ENCODE results near the gene NPSR1. TPM values are rescaled to one million over a fixed set of nuclear protein-coding genes. Genes with fewer than 3 reads are reported as not detected.
"Not testable (repeated sequence)": the region's sequence is repeated elsewhere in the genome, so short reads cannot be mapped to it uniquely, and the experiment has no call there.

The NPSR1 gene
- total RNA-seq, 1 donor from 2014 or later: not detected

DNA sequence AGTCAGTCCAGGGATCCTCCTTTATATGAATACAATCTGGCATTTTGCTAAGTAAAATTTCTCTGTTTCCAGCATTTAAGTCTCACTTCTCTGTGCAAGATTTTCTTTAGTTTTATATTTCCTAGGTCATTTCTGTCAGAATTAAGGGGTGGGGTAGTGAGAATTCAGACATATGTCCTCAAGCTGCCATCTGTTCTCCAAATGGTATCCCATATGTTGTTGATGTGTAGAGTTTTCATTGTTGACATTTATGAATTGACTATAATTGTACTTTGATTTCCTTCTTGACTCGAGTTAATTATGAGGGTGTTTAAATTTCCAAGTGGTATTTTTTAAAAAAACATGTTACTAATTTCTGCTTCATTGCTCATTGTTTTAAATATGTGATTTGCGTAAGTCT is 148.8 kb downstream of the NPSR1 start:
- Histone ChIP-seq H3K4me2 (ENCODE audit: low read length) (no peak overlapping the region), H3K36me3 (ENCODE audit: insufficient read depth, low read length) (no peaks in the 10 kb centered on the region), H3K9me3 (ENCODE audit: insufficient read depth, low read depth, low read length) (no peaks in the 10 kb centered on the region), H3K9ac (ENCODE audit: low read length) (no peak overlapping the region), H3K79me2 (ENCODE audit: insufficient read depth, low read length) (no peaks in the 10 kb centered on the region), H3K4me3 (ENCODE audit: insufficient read depth, low read depth, low read length) (no peak overlapping the region), H4K20me1 (ENCODE audit: insufficient read depth, low read length) (no peaks in the 10 kb centered on the region), H3K4me1 (ENCODE audit: insufficient read depth, low read length) (no peaks in the 10 kb centered on the region), H2AFZ (ENCODE audit: low read depth, low read length) (no peak overlapping the region), H3K27me3 (ENCODE audit: insufficient read depth, low read length) (no peaks in the 10 kb centered on the region), H3K27ac (ENCODE audit: low read depth, low read length) (no peak overlapping the region)
- Mint-ChIP-seq H3K27me3 (ENCODE audit: low read depth, unreplicated experiment) (no peaks in the 10 kb centered on the region), H3K36me3 (ENCODE audit: low read depth, unreplicated experiment) (no peaks in the 10 kb centered on the region), H3K4me3 (ENCODE audit: unreplicated experiment) (no peak overlapping the region), H3K27ac (ENCODE audit: unreplicated experiment) (no peak overlapping the region), H3K4me1 (ENCODE audit: low read depth, unreplicated experiment) (no peaks in the 10 kb centered on the region), H3K9me3 (ENCODE audit: unreplicated experiment) (peaks cover 1% of the 10 kb centered on the region)
- DNase-seq (ENCODE audit: low read depth) (no peak), FAIRE-seq (no peak)
- no peak for TF ChIP-seq EZH2 (IDR thresholded peaks at IDR 0.05; ENCODE audit: insufficient read depth, low read length)
- TF ChIP-seq, protein P1, sequence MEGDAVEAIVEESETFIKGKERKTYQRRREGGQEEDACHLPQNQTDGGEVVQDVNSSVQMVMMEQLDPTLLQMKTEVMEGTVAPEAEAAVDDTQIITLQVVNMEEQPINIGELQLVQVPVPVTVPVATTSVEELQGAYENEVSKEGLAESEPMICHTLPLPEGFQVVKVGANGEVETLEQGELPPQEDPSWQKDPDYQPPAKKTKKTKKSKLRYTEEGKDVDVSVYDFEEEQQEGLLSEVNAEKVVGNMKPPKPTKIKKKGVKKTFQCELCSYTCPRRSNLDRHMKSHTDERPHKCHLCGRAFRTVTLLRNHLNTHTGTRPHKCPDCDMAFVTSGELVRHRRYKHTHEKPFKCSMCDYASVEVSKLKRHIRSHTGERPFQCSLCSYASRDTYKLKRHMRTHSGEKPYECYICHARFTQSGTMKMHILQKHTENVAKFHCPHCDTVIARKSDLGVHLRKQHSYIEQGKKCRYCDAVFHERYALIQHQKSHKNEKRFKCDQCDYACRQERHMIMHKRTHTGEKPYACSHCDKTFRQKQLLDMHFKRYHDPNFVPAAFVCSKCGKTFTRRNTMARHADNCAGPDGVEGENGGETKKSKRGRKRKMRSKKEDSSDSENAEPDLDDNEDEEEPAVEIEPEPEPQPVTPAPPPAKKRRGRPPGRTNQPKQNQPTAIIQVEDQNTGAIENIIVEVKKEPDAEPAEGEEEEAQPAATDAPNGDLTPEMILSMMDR (IDR thresholded peaks at IDR 0.05; ENCODE audit: insufficient read depth, low read depth, low read length): no peak

DNA sequence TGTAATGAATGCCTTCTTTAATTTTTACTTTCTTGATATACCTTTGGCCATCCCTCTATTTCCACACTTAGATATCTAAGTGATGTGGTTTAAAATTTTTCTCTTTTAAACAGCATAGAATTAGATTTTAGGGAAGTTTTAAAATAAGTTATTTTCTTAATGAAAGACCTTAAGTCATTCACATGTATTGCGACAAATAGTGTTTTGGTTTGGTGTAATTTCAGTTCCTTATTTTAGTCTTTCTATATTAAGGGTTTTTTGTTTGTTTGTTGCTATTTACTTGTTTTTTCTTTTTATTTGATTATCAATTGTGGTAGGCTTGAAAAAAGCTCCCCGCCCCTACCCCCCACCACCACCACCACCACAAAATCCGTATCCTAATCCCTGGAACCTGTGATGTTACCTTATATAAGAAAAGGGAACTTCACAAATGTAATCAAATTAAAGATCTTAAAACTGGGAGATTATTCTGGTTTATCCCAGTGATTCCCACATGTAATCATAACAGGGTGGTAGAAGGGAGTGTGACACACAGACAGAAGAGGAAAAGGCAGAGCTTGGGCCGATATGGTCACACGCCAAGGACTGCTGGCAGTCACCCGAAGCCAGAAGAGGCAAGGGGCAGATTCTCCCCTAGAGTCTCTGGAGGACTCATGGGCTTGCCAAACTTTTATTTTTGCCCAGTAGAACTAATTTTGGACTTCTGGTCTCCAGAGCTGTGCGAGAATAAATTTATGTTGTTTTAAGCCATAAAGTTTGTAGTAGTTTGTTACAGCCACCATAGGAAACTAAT is 149.7 kb downstream of the NPSR1 start:
- H2AFZ ChIP-seq (ENCODE audit: low read depth, low read length): no peak overlapping the region
- no peaks in the 10 kb centered on the region for H4K20me1 ChIP-seq (ENCODE audit: insufficient read depth, low read length)
- no peak overlapping the region for H3K27ac ChIP-seq (ENCODE audit: low read depth, low read length)
- H3K9ac ChIP-seq (ENCODE audit: low read length): no peak overlapping the region
- DNase-seq (ENCODE audit: low read depth) (no peak), FAIRE-seq (no peak)
- Mint-ChIP-seq H3K27me3 (ENCODE audit: low read depth, unreplicated experiment) (no peaks in the 10 kb centered on the region), H3K9me3 (ENCODE audit: unreplicated experiment) (no peaks in the 10 kb centered on the region), H3K27ac (ENCODE audit: unreplicated experiment) (no peak overlapping the region), H3K4me1 (ENCODE audit: low read depth, unreplicated experiment) (no peaks in the 10 kb centered on the region), H3K36me3 (ENCODE audit: low read depth, unreplicated experiment) (no peaks in the 10 kb centered on the region), H3K4me3 (ENCODE audit: unreplicated experiment) (no peak overlapping the region)
- H3K4me2 ChIP-seq (ENCODE audit: low read length): no peak overlapping the region
- H3K4me1 ChIP-seq (ENCODE audit: insufficient read depth, low read length): no peaks in the 10 kb centered on the region
- H3K27me3 ChIP-seq (ENCODE audit: insufficient read depth, low read length): no peaks in the 10 kb centered on the region
- no peaks in the 10 kb centered on the region for H3K9me3 ChIP-seq (ENCODE audit: insufficient read depth, low read depth, low read length)
- no peaks in the 10 kb centered on the region for H3K36me3 ChIP-seq (ENCODE audit: insufficient read depth, low read length)
- H3K4me3 ChIP-seq (ENCODE audit: insufficient read depth, low read depth, low read length): no peak overlapping the region
- TF ChIP-seq EZH2 (IDR thresholded peaks at IDR 0.05; ENCODE audit: insufficient read depth, low read length): no peak
- TF ChIP-seq, protein P1 (IDR thresholded peaks at IDR 0.05; ENCODE audit: insufficient read depth, low read depth, low read length): no peak
- H3K79me2 ChIP-seq (ENCODE audit: insufficient read depth, low read length): no peaks in the 10 kb centered on the region

- H3K36me3 Mint-ChIP-seq (ENCODE audit: low read depth, unreplicated experiment); H3K27me3 Mint-ChIP-seq (ENCODE audit: low read depth, unreplicated experiment); H3K36me3 ChIP-seq (ENCODE audit: insufficient read depth, low read length); H4K20me1 ChIP-seq (ENCODE audit: insufficient read depth, low read length); H3K79me2 ChIP-seq (ENCODE audit: insufficient read depth, low read length); H3K4me3 ChIP-seq (ENCODE audit: insufficient read depth, low read depth, low read length); H3K9ac ChIP-seq (ENCODE audit: low read length); FAIRE-seq; H2AFZ ChIP-seq (ENCODE audit: low read depth, low read length); H3K4me2 ChIP-seq (ENCODE audit: low read length); H3K9me3 ChIP-seq (ENCODE audit: insufficient read depth, low read depth, low read length); DNase-seq (ENCODE audit: low read depth); H3K4me1 Mint-ChIP-seq (ENCODE audit: low read depth, unreplicated experiment); H3K4me1 ChIP-seq (ENCODE audit: insufficient read depth, low read length); H3K4me3 Mint-ChIP-seq (ENCODE audit: unreplicated experiment); H3K9me3 Mint-ChIP-seq (ENCODE audit: unreplicated experiment); H3K27ac ChIP-seq (ENCODE audit: low read depth, low read length); H3K27me3 ChIP-seq (ENCODE audit: insufficient read depth, low read length); H3K27ac Mint-ChIP-seq (ENCODE audit: unreplicated experiment): not testable (repeated sequence)
Observed at GRCh38 chr7:34814203-34814842, 156.3 kb downstream of the NPSR1 start.

Data from astrocyte (in vitro differentiated cells and primary cell).